Effector CD4-positive, alpha-beta T cell (primary cell): Measurements from ENCODE around the gene CYB5B.
"Not testable (repeated sequence)": the region's sequence is repeated elsewhere in the genome, so short reads cannot be mapped to it uniquely, and the experiment has no call there.

ENCODE experiments used
- DNase-seq: peaks from one replicate; pipeline ENCODE4 v3.0.0-alpha.2; 2020

CYB5B gene

DNA sequence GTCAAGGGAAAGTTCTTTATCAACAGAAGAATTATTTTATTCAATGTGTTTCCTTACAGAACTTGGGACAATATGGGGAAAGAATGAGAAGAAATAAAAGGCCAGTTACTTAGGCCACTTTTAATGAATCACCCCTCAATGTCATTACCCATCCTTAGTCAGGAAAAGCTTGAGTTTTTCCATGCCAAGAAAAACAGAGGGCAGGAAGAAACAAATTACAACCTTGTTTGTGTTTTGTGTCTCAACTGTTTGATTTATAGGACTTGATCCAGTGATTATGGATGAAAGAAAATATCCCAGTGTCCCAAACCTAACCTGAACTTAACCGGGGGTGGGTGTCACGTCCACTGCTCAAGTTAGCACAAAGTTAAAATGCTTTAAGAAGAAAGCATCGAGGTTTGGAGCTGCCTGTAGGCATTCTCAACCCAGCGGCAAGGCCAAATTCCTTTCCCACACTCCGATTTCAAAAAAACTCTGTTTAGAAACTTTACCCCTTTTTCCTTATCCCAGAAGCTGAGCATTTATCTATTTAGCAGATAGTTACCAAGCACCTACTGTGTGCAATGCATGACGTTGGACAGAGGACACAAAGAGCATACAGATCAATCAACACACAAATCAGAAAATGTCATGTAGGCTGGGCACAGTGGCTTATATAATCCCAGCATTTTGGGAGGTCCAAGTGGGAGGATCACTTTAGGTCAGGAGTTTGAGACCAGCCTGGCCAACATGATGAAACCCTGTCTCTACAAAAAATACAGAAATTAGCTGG is 14.0 kb upstream of the CYB5B start:
- no peak for DNase-seq

DNA sequence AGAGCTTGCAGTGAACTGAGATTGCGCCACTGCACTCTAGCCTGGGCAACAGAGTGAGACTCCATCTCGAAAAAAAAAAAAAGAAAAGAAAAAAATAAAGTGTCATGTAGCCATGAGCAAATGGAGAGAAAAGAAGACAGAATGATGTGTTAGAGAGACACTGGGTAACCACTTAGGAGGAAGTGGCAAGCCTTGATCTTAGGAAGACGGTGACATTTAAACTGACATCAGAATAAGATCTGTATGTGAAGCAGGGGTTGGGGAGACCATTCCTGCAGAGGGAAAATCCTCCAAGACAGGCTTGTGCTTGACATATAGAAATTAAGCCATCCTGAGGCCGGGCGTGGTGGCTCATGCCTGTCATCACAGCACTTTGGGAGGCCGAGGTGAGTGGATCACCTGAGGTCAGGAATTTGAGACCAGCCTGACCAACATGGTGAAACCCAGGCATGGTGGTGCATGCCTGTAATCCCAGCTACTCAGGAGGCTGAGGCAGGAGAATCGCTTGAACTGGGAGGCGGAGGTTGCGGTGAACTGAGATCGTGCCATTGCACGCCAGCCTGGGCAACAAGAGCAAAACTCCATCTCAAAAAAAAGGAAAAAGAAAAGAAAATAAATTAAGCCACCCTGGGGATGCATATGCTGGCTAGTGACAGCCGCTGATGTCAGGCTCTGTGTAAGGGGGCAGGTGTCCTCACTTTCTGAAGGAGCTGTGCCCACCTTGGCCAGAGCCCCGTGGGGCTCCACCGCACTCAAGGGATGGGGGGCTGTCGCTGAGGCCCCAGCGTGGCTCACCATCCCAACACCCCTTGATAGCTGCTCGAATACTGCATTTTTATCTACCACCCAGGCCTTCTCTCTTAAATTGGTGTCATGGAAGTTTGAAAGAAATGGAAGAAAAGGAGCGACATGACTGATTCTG is 13.1 kb upstream of the CYB5B start:
- DNase-seq, result no peak

DNA sequence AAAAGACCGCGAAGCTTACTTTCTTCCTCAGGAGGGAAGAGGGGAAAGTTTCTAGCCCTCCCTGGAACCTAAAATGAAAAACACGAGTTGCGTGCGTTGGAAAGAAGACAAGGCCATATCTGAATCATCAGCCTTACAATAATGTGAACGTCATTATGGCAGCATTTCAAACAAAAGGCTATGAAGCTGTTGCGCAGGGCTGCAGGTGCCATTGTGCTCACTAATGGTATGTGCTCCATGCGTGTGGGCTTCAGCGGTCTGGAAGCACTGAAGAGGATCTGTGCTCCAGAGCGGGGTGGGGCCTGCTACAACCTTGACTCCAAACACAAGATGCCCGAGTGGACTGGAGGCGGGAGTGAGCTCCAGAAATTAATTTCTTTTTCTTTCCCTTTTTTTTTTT is 12.1 kb upstream of the CYB5B start:
- no peak for DNase-seq

DNA sequence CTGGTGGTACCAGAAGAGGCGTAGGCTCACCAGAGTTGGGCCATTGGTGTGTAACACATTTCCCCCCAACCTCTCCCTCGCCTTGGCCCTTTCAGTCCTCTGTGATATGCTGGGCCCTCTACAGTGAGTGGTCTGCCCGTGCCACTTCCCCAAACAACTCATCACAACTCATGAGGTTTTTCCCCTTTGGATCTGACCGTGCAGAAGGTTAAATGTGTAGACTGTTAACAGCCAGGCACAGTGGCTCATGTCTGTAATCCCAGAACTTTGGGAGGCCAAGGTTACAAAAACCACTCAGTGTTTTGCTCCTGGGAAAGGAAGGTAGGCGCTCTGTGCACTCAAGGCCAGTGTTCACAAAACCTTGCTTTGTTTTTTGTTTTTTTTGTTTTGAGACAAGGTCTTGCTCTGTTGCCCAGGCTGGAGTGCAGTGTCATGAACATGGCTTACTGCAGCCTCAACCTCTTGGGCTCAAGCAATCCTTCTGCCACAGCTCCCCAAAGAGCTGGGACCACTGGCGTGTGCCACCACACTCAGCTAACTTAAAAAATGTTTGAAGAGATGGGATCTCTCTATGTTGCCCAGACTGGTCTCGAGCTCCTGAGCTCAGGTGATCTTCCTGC is 11.3 kb upstream of the CYB5B start:
- DNase-seq, result no peak

DNA sequence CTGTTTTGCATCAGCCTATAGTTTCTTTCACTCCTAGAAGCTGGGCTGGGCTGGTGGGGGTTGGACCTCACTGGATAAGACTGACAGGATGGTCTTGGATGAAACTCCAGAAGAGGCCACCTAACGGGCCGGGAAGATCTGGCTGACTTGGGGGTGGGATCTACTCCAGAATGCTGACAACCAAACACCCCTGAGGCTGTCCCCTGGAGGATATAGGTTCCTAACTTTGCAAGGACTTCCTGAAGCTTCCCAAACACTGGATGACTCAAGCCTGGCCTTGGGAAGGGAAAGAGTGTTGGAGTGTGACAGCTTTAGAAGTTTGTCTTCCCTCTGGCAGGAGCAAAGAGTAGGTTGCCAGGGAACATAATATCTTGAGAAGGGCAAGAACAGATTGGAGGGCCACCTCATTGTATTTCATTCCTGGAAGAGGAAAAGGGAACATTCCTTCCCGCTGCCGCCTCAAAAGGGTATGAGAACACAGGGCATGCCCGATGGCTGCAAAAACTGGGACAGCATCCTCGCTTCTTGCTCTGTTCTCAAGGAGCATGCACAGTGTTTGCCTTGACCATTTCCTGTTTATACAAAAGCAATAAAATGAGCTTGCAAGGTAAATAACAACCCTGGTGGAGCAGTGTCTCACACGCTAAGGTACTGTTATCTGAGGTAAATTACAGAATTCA is 6.8 kb upstream of the CYB5B start:
- no peak for DNase-seq

DNA sequence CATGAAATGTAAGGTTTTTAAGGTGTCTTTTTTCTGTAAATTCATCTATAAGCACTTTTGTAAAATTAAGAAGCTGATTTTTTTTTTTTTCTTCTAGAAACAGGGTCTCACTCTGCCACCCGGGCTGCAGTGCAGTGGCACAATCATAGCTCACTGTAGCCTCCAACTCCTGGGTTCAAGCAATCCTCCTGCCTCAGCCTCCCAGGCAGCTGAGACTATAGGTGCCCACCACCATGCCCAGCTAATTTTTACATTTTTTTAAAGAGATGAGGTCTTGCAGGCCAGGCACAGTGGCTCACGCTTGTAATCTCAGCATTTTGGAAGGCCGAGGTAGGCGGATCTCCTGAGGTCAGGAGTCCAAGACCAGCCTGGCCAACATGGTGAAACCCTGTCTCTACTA is 4.5 kb upstream of the CYB5B start:
- no peak for DNase-seq

DNA sequence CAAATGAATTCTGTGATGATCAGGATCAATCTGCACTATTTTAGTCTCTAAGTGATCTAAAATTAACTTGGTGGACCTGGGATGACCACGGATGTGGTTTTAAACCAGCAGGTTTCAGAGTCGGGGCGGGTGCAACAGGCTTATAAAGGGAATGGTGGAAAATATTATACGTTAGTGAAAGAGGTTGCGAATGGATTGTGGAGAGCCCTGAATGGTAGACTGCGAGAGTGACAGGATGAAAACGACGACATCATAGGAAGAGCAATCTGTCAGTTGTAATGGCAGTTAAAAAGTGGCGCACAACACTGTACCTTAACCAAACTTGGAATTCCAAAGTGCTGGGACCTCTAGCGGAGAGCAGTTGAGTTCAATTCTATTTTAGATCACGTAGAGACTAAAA is 1.2 kb upstream of the CYB5B start:
- no peak for DNase-seq

DNA sequence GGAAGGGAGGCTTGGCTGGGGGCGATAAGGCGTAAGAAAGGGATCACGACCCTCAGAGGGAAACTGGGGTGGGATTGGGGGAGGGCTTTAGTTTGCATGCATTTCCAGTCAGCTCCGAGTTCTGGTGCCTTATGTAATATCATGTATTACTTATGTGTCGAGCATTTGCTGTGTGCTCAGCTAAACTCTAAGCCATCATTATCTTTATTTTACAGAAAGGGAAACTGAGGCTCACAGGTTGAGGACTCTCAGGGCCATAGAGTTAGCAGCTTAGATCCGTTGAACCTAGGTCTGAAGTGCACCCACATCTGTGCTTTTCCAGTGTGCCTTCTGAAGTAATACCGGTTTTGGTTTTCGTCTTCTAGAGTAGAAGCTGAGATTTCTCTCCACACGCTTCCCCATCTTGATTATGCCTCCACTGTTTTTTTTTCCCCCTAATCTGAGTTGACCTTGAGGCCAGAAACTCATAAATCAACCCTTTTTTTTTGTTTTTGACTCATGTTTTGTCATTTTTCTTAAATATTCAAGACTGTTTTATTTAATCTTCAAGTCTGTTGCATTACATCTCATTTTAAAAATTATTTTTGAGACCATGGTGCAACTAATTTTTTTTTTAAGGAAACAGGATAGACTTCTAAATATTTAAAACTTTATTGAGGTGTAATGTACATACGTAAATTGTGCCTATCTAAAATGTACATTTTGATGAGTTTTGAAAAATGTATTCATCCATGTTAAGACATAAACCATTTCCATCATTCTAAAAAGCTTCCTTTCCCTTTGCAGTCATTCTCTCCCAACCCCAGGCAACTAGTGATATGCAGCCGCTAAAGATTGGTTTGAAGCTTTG is 741 bp downstream of the CYB5B start:
- DNase-seq, result no peak

DNA sequence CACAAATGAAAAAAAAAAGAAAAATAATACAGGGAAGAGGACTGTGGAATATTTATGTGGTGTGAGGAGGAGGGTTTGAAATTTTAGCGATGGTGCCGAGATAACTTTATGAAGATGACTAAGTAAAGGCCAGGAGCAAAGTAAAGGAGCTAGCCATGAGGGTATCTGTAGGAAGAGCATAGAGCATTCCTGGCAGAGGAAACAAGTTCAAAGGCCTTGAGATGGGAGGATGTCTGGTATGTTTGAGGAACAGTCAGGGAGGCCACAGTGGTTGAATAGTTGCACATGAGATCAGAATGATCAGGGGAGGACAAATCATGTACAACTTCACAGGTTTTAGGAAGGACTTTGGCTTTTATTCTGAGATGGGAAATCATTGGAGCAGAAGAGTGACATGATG is 4.2 kb downstream of the CYB5B start:
- no peak for DNase-seq

DNA sequence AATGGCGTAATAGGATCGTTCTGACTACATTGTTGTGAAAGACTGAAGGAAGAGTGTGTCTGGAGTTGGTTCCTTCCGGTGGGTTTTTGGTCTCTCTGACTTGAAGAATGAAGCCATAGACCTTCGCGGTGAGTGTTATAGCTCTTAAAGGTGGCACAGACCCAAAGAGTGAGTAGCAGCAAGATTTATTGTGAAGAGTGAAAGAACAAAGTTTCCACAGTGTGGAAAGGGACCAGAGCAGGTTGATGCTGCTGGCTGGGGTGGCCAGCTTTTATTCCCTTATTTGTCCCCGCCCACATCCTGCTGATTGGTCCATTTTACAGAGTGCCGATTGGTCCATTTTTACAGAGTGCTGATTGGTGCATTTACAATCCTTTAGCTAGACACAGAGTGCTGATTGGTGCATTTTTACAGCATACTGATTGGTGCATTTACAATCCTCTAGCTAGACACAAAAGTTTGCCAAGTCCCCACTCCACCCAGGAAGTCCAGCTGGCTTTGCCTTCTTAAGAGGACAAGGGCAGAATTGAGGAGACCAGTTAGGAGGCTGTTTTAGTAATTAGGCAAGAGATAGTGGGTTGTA is 4.7 kb downstream of the CYB5B start:
- DNase-seq, result not testable (repeated sequence)

DNA sequence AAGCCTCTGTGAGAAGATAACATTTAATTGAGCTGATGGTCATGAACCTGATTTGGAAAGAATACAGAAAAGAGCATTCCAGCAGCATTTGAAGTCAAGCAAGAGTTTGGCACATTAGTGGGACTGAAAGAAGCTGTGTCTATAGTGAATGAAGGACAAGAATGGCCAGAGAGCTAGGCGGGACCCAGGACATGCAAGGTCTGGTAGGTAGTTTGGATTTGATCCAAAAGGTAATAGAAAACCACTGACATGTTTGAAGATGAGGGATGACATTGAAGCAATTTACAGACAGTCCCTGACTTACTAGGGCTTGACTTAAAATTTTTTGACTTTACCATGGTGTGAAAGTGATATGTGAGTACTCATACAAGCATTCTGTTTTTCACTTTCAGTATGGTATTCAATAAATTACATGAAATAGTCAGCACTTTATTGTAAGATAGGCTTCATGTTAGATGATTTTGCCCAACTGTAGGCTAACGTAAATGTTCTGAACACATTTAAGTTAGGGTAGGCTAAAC is 7.6 kb downstream of the CYB5B start:
- DNase-seq, result no peak

DNA sequence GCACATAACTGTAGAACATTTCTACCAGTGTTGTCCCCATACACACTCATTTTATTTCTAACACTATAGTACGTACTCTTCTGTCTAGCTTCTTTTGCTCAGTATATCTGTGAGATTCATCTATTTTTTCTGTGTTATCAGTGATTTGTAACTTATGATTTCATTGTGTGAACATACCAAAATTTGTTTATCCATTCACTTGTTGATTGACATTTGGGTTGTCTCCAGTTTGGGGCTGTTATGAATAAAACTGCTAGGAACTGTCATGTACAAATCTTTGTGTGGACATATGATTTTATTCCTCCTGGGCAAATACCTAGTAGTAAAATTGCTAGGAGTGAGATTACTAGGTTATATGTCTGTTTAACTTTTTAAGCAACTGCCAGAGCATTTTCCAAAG is 9.6 kb downstream of the CYB5B start:
- DNase-seq, result no peak

DNA sequence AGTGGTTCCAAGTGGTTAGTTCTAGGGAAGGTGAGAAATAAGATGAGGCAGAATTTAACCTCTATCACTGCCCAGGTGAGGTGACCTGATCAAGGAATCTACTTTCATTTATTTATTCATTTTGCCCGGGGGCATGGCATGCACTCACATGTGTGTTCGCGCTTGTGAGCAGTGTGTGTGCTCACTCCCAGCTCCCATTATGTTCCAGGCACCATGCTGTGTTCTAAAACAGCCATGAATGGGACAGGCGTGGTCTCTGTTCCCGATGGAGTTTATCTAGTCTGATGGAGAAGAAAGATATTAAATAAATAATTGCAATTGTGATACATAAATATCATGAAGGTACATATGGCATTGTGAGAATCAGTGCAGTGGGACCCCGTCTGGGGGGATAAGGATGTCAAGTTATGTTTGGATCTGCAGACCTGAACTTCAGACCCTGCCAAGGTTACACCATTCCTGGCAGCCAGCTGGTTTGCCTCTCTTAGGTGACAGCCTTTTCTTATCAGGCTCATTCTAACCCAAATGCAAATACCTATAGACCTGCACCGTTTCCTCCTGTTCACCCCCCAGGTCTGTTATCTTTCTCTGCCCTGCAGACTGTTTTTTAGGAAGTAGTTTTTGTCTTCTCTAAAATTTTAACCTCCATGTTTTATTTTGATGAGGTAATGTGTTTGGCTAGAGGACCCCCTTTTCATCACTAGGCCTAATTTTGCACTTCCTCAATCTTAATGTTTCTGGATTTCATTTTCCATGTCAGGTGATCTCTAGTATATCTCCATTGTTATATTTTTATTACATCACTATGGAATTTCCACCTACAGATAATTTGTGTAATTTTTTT is 11.8 kb downstream of the CYB5B start:
- no peak for DNase-seq

DNA sequence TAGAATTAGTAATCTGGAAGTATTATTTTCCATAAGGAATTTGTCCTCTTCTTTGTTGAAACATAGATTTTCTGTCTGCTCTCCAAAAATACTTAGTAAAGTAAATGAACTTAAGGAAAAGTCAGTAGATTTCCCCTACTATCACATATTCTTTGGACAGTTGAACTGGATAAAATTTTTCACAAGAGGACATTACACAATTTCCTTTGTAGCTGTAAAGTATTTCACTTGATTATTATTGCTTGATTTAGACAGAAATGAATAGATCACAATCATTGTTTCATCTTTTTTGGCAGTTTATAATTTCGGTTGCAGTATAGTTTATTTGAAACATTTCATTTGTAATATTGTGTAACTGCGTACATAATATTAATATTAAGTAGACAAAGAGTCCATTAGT is 12.5 kb downstream of the CYB5B start:
- no peak for DNase-seq

DNA sequence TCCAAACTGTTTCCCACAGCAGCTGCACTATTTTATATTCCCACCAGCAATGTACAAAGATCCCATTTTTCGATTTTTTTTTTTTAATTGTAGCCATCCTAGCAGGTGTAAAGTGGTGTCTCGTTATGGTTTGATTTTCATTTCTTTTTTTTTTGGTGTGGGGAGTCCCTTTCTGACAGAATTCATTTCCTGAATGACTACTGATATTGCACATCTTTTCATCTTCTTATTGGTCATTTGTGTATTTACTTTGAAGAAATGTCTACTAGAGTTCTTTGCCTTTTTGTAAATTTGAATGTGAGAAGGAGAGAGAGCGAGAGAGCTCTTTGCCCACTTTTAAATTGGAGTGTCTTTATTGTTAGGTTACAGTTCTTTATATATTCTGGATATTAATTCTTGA is 14.0 kb downstream of the CYB5B start:
- no peak for DNase-seq

DNA sequence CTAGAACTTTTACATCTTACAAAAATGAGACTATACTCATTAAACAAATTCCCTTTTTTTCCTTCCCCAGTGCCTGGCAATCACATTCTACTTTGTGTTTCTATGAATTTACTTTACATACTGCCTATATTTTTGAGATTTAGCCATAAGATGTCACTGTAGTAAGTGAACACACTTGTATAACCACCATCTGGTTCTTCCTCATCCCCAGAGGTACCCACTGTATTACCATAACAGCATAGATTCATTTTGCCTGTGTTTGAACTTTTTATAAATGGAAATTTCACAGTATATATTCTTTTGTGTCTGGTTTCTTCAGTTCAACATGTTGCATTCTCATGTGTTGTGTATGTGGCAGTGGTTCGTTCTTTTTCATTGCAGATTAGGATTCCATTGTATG is 15.8 kb downstream of the CYB5B start:
- DNase-seq, result no peak

DNA sequence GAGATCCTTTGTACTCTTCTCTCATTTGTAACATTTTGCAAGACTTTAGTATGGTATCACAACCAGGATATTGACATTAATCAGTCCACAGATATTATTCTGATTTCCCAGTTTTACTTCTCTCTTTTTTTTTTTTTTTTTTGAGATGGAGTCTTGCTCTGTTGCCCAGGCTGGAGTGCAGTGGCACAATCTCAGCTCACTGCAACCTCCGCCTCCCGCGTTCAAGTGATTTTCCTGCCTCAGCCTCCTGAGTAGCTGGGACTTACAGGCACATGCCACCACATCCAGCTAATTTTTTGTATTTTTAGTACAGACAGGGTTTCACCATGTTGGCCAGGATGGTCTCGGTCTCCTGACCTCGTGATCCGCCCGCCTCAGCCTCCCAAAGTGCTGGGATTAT is 16.6 kb downstream of the CYB5B start:
- not testable (repeated sequence) for DNase-seq

DNA sequence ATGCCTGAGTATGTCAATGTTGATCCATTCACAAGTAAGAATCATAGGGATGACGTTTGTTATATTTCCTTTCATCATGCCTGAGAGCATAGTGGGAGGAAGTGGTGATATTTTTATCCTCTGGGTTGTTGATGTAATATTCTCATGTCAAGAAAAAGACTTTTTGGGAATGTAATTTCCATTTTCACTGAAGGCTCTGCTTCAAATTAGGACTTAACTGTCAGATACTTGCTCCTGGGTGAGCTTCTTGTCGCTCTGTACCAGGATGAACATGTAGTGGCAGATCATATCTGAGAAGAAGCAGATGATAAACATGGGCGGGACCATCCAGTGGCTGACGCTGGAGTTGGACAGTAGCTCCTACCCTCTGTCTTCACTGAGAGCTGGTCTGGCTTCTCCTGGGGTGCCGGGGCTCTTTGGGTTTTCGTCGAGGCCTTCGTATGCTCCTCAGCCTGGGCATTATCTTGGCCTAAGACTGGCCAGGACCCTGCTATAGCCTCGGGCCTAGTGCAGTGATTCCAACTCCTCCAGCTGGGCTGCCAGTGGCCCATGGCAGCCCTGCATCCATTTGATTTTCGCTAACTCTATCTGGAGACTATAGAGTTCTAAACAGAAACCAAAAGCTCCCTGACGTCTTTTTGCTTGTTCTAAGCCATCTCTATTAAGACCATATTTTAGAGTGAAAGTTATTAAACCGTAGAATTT is 19.7 kb downstream of the CYB5B start:
- DNase-seq, result no peak

DNA sequence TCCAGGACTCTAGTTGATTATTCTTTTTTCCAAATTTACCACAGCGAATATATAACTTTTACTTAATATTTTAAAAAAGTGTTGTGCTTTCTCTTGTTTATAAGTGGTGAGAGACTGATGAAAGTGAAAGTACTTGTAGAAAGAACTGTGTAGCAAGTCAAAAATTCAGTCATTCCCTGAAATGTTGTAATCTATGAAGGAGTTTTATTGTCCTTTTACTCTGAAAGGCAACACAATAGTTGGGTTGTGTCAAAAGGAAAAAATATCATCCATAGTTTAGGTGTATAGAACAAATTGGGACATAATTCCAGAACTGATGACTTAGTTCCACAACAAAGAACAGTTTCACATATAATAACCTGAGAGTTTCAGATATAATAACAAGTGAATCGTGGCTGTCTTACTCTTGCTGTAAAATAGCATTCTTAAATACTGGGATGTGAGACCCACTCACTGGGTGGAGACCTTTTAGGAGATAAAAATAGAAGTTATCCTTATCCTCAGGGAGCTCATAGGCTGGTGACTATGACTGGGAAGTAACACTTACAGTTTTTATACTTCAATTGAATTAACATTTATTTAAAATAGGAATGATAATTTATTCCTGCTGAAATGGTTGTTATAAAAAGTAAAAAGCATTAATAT is 20.6 kb downstream of the CYB5B start:
- no peak for DNase-seq
